Measurements from ENCODE around the gene MAP3K3. TPM values are rescaled to one million over a fixed set of nuclear protein-coding genes. Genes with fewer than 3 reads are reported as not detected.

MAP3K3 gene
- total RNA-seq, 1 donor, result 51.0 TPM

GRCh38 chr17:63707151-63707550 lies 84.9 kb downstream of the MAP3K3 start:
- no peaks in the 10 kb centered on the region for H3K79me2 ChIP-seq (ENCODE audit: insufficient read depth, low read length)
- H3K27me3 ChIP-seq (ENCODE audit: insufficient read depth, low read length), result no peaks in the 10 kb centered on the region
- no peak overlapping the region for H3K4me2 ChIP-seq (ENCODE audit: insufficient read depth, low read length)
- no peaks in the 10 kb centered on the region for H3K9me3 ChIP-seq (ENCODE audit: low read depth, low read length)
- H3K4me3 ChIP-seq (ENCODE audit: insufficient read depth, low read length), result no peak overlapping the region
- peaks cover 43% of the 10 kb centered on the region for H3K36me3 ChIP-seq (ENCODE audit: insufficient read depth, low read length)
- no peaks in the 10 kb centered on the region for H4K20me1 ChIP-seq (ENCODE audit: insufficient read depth, low read length)
- no peak overlapping the region for H3K27ac ChIP-seq (ENCODE audit: low read depth, low read length)
- DNase-seq (ENCODE audit: insufficient read length, low spot score, missing footprints), result no peak
- TF ChIP-seq, protein P1, sequence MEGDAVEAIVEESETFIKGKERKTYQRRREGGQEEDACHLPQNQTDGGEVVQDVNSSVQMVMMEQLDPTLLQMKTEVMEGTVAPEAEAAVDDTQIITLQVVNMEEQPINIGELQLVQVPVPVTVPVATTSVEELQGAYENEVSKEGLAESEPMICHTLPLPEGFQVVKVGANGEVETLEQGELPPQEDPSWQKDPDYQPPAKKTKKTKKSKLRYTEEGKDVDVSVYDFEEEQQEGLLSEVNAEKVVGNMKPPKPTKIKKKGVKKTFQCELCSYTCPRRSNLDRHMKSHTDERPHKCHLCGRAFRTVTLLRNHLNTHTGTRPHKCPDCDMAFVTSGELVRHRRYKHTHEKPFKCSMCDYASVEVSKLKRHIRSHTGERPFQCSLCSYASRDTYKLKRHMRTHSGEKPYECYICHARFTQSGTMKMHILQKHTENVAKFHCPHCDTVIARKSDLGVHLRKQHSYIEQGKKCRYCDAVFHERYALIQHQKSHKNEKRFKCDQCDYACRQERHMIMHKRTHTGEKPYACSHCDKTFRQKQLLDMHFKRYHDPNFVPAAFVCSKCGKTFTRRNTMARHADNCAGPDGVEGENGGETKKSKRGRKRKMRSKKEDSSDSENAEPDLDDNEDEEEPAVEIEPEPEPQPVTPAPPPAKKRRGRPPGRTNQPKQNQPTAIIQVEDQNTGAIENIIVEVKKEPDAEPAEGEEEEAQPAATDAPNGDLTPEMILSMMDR (IDR thresholded peaks at IDR 0.05; ENCODE audit: extremely low read depth, low read depth, low read length), result no peak
- no peak overlapping the region for H2AFZ ChIP-seq (ENCODE audit: low read length)
- H3K4me1 ChIP-seq (ENCODE audit: insufficient read depth, low read length), result no peaks in the 10 kb centered on the region

DNA sequence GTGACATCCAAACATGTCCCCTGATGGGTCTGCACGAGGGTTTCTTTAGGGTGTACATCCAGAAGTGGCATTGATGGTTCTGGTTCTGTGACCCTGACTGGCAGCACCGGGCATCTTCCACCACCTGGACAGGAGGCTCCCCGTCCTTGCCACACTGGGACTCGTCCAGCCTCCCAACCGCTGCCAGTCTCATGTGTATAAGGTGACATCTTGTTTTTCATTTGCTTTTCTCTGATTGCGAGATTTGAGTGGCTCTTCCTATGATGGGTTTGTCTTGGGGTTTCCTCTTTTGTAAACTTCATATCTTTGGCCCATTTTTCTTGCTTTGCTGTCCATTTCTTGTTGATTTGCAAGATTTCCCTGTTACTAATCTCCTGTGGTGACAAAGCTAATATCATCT lies 86.9 kb downstream of the MAP3K3 start:
- H4K20me1 ChIP-seq (ENCODE audit: insufficient read depth, low read length), result no peaks in the 10 kb centered on the region
- no peak overlapping the region for H2AFZ ChIP-seq (ENCODE audit: low read length)
- TF ChIP-seq, protein P1 (IDR thresholded peaks at IDR 0.05; ENCODE audit: extremely low read depth, low read depth, low read length), result no peak
- no peaks in the 10 kb centered on the region for H3K9me3 ChIP-seq (ENCODE audit: low read depth, low read length)
- H3K27me3 ChIP-seq (ENCODE audit: insufficient read depth, low read length), result no peaks in the 10 kb centered on the region
- no peaks in the 10 kb centered on the region for H3K4me1 ChIP-seq (ENCODE audit: insufficient read depth, low read length)
- H3K79me2 ChIP-seq (ENCODE audit: insufficient read depth, low read length), result no peaks in the 10 kb centered on the region
- H3K36me3 ChIP-seq (ENCODE audit: insufficient read depth, low read length), result peaks cover 38% of the 10 kb centered on the region
- H3K4me3 ChIP-seq (ENCODE audit: insufficient read depth, low read length), result no peak overlapping the region
- no peak overlapping the region for H3K4me2 ChIP-seq (ENCODE audit: insufficient read depth, low read length)
- DNase-seq (ENCODE audit: insufficient read length, low spot score, missing footprints), result no peak
- H3K27ac ChIP-seq (ENCODE audit: low read depth, low read length), result no peak overlapping the region

GRCh38 chr17:63714550-63715277 lies 92.5 kb downstream of the MAP3K3 start:
- Histone ChIP-seq H3K36me3 (ENCODE audit: insufficient read depth, low read length) (peaks cover 21% of the 10 kb centered on the region), H3K27ac (ENCODE audit: low read depth, low read length) (no peak overlapping the region), H3K27me3 (ENCODE audit: insufficient read depth, low read length) (no peaks in the 10 kb centered on the region), H3K4me2 (ENCODE audit: insufficient read depth, low read length) (no peak overlapping the region), H3K4me3 (ENCODE audit: insufficient read depth, low read length) (no peak overlapping the region), H4K20me1 (ENCODE audit: insufficient read depth, low read length) (no peaks in the 10 kb centered on the region), H3K79me2 (ENCODE audit: insufficient read depth, low read length) (no peaks in the 10 kb centered on the region), H3K9me3 (ENCODE audit: low read depth, low read length) (no peaks in the 10 kb centered on the region), H3K4me1 (ENCODE audit: insufficient read depth, low read length) (no peaks in the 10 kb centered on the region), H2AFZ (ENCODE audit: low read length) (no peak overlapping the region)
- DNase-seq (ENCODE audit: insufficient read length, low spot score, missing footprints), result peak; percentile 81
- TF ChIP-seq, protein P1 (IDR thresholded peaks at IDR 0.05; ENCODE audit: extremely low read depth, low read depth, low read length), result no peak

DNA sequence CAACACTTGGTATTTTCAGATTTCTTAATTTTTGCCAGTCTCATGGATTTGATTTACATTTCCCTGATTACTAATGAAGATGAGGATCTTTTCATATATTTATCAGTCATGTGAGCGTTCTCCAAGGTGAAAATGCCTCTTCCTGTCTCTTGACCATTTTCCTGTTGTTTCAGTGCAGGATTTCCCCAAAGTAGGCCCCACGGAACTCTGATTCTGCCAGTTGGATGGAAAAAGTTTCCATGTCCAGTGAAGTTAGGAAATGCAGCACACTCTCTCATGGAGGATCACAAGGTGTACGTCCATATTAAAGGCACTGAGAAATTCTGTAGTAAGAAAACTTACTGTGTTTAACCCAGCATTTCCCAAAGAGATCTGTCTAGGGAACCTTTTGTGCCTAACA lies 94.2 kb downstream of the MAP3K3 start:
- Histone ChIP-seq H3K9me3 (ENCODE audit: low read depth, low read length) (no peaks in the 10 kb centered on the region), H3K4me1 (ENCODE audit: insufficient read depth, low read length) (no peaks in the 10 kb centered on the region), H4K20me1 (ENCODE audit: insufficient read depth, low read length) (no peaks in the 10 kb centered on the region), H3K36me3 (ENCODE audit: insufficient read depth, low read length) (peaks cover 9% of the 10 kb centered on the region), H3K4me3 (ENCODE audit: insufficient read depth, low read length) (no peak overlapping the region), H3K27ac (ENCODE audit: low read depth, low read length) (no peak overlapping the region), H3K27me3 (ENCODE audit: insufficient read depth, low read length) (no peaks in the 10 kb centered on the region), H2AFZ (ENCODE audit: low read length) (no peak overlapping the region), H3K4me2 (ENCODE audit: insufficient read depth, low read length) (no peak overlapping the region), H3K79me2 (ENCODE audit: insufficient read depth, low read length) (no peaks in the 10 kb centered on the region)
- TF ChIP-seq, protein P1 (IDR thresholded peaks at IDR 0.05; ENCODE audit: extremely low read depth, low read depth, low read length), result no peak
- DNase-seq (ENCODE audit: insufficient read length, low spot score, missing footprints), result no peak
